GM20000 (cell line): ENCODE results near the gene MYO7B.
"Not testable (repeated sequence)": the region's sequence is repeated elsewhere in the genome, so short reads cannot be mapped to it uniquely, and the experiment has no call there.

Experiments used
- DNase-seq: peaks from one replicate; pipeline ENCODE4 v3.0.0; 2012; ENCODE audit warnings: low spot score
- CTCF ChIP-seq: IDR thresholded peaks from 2 replicates; pipeline ENCODE4 v1.5.1; 2012; ENCODE audit warnings: mild to moderate bottlenecking, control low read depth; ENCODE audit errors: extremely low read depth, missing control alignments

Gene MYO7B

GRCh38 chr2:127525691-127526131 is 9.8 kb upstream of the MYO7B start:
- no peak for TF ChIP-seq CTCF
- DNase-seq, result peak; percentile 37

GRCh38 chr2:127526132-127527000 is 9.1 kb upstream of the MYO7B start, which contains the start of gene IWS1:
Gene IWS1, minus strand, starts transcription at chr2:127526489. Its CDS starts 281 bp downstream, at chr2:127526208.
- peak; percentile 93 for DNase-seq
- TF ChIP-seq CTCF, result peak; percentile 7

GRCh38 chr2:127527001-127527804 is 8.3 kb upstream of the MYO7B start:
- DNase-seq, result peak; percentile 36

GRCh38 chr2:127528487-127528886 is 7.0 kb upstream of the MYO7B start:
- no peak for TF ChIP-seq CTCF
- DNase-seq, result no peak

More at GRCh38 chr2:127527001-127527804, 8.3 kb upstream of the MYO7B start:
- no peak for TF ChIP-seq CTCF

DNA sequence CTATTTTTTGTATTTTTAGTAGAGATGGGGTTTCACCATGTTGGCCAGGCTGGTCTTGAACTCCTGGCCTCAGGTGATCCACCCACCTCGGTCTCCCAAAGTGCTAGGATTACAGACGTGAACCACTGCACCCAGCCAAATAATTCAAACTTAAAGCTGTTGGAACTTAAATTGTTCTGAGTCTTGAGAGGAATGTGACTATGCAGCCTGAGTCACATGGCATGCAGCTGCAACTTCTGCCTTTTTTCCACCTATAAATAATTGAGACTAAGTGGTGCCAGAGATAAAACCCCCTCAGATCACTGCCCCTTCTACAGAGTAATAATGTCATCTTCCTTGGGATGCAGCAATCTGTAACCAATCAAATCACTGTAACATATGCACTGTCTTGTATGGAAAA is 6.1 kb upstream of the MYO7B start:
- not testable (repeated sequence) for DNase-seq

DNA sequence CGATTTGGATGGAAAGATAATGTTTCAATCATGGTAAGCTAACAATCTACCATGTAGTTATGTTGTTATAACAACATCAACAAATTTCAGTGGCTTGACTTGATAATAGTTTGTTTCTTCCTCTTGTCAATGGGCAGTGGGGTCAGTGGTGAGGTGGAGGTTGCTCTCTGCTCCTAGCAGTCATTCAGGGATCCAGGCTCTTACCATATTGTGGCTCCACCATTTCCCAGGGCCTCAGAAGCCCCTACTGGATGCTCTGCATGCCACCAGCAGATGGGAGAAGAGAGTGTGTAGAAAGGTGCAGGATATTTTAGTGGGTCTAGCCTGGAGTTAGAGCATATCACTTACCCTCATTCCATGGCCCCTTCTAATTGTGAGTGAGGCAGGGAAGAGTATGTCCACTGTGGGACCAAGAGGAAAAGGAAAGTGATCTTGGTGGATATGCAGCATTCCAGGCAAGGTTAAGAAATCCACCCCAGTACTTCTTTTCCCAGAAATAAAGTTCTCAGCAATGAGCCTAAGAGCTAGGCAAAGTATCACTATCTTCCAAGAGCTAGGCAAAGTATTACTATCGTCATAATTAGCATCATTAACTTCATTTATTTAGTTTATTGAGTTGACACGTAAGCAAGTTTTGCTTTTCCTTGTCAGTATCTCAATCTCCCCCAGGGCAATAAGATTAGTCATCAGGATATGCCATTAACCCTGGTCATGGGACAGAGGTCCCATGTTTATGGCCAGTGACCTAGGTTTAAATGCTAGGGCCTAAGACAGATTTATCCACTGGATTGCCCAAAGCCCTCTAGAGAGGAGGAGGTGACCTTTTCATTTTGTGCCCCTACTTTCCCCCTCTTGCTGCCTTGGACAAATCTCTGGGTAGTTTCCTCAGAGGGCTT is 5.0 kb upstream of the MYO7B start:
- no peak for TF ChIP-seq CTCF
- no peak for DNase-seq

DNA sequence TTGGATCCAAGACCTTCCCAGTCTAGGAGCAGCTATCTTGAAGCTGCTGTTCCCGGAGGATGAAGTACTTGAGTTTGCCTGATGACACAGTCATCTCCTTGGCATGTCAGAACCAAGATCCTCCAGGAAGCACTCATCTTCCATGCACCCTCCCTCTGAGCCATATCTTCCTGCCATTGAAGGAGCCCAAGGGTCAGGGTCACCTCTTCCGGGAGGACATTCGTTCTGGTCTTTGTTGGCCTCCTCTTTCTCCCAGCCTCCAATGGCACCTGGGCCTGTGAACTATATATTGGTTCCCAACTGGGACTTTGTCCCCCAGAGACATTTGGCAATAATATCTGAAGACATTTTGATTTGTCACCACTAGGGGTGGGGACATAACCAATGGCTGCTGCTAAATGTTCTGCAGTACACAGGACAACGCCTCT is 4.2 kb upstream of the MYO7B start:
- DNase-seq, result no peak

More for the DNA sequence above, 4.2 kb upstream of the MYO7B start:
- no peak for TF ChIP-seq CTCF
